Stimulated activated CD4-positive, alpha-beta T cell treated with anti-CD3 and anti-CD28 coated beads, Interleukin-12 subunit alpha, Interleukin-12 subunit beta, amount 100 ng/mL, for 48 hours (primary cell): ENCODE measurements around the gene IRF1.
A peak's percentile ranks its signal among the peaks of the same experiment; 100 is the strongest.
"Not testable (repeated sequence)": the region's sequence is repeated elsewhere in the genome, so short reads cannot be mapped to it uniquely, and the experiment has no call there.

Experiments used
- DNase-seq, 3 donors: peaks; one replicate each; pipeline ENCODE4 v3.0.0-alpha.2; 2020; ENCODE audit warnings: low read depth in 2 of 3, low spot score in 1 of 3

The IRF1 gene

GRCh38 chr5:132439521-132440089, 51.0 kb downstream of the IRF1 start:
- no peak for DNase-seq

- no peak for DNase-seq
Observed at GRCh38 chr5:132438917-132439316, 51.7 kb downstream of the IRF1 start.

GRCh38 chr5:132438267-132438645, 52.3 kb downstream of the IRF1 start:
- DNase-seq: not testable (repeated sequence)

GRCh38 chr5:132437604-132438266, 52.8 kb downstream of the IRF1 start:
- DNase-seq: peak in 1 of 3 donors; percentile 48

GRCh38 chr5:132436936-132437335, 53.6 kb downstream of the IRF1 start:
- no peak for DNase-seq

- DNase-seq: no peak
Observed at GRCh38 chr5:132435886-132436285, 54.7 kb downstream of the IRF1 start.

- DNase-seq: no peak
Observed at GRCh38 chr5:132435447-132435846, 55.1 kb downstream of the IRF1 start.

GRCh38 chr5:132434416-132435286, 55.9 kb downstream of the IRF1 start:
- no peak for DNase-seq

GRCh38 chr5:132433141-132433540, 57.4 kb downstream of the IRF1 start:
- DNase-seq: no peak

GRCh38 chr5:132431632-132432031, 58.9 kb downstream of the IRF1 start:
- DNase-seq: no peak
